GM18508 (cell line): ENCODE results near the gene FBXO42.

Experiments used
- ATAC-seq: cut with Tn5 transposase; IDR thresholded peaks from one replicate; pipeline ENCODE4 v1.9.1; 2021; ENCODE audit warnings: moderate number of reproducible peaks; ENCODE audit not compliant: insufficient read depth, unreplicated experiment

Gene FBXO42

GRCh38 chr1:16334655-16335340 is 17.5 kb downstream of the FBXO42 start:
- ATAC-seq = no peak

GRCh38 chr1:16326833-16327404 is 25.4 kb downstream of the FBXO42 start:
- ATAC-seq = no peak

GRCh38 chr1:16324456-16324890 is 27.8 kb downstream of the FBXO42 start:
- ATAC-seq = no peak

DNA sequence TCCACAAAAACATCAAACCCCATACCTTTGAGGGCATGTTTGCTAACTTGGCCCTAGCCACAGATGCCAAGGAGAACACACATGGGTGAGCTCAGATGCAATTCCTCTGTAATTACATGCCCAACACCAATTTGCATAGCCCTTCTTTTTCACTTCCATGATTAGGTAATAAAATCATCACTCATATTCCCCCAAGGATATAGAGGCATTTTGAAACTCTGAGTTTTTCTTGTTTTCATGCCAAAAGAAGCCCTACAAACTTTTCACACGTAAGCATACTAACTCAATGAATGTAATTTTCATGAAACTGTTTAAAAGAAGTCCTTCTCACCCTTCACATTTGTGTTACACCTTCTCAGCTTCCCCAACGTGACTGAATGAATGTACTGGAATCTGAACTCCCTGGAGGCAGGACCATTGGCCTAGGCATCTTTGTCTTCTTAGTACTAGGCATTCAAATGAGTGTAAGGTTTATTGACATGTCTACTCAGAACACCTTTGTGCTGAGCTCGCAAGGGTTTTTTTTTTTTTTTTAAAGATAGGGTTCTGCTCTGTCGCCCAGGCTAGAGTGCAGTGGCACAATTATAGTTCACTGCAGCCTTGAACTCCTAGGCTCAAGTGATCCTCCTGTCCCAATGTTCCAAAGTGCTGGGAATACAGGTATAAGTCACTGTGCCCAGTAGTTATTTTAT is 31.0 kb downstream of the FBXO42 start:
- no peak for ATAC-seq

DNA sequence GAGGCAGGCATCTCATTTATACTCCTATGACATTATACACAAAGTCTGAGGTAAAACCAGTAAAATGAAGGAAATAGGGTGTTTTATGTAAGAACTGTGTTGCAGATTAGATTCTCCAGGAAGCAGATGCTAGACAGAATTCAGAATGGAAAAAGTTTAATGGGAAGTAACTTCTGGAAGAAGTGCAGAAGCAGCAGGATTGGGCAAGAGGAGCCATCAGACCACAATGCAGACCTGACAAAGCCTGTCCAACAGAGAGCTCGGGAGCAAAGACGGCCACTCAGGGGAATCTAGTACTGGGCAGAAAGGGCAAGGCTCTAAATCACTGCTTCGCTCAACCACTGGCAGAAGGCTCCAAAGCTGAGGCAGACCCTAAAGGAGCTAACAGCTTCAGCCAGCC is 33.7 kb downstream of the FBXO42 start:
- ATAC-seq = no peak

- no peak for ATAC-seq
These were observed 36.8 kb downstream of the FBXO42 start for GRCh38 chr1:16315437-16315836.

GRCh38 chr1:16307222-16307621 is 45.1 kb downstream of the FBXO42 start:
- no peak for ATAC-seq

- no peak for ATAC-seq
These were observed 49.3 kb downstream of the FBXO42 start for GRCh38 chr1:16302709-16303627.

- ATAC-seq = no peak
These were observed 51.8 kb downstream of the FBXO42 start for GRCh38 chr1:16300436-16300835.

DNA sequence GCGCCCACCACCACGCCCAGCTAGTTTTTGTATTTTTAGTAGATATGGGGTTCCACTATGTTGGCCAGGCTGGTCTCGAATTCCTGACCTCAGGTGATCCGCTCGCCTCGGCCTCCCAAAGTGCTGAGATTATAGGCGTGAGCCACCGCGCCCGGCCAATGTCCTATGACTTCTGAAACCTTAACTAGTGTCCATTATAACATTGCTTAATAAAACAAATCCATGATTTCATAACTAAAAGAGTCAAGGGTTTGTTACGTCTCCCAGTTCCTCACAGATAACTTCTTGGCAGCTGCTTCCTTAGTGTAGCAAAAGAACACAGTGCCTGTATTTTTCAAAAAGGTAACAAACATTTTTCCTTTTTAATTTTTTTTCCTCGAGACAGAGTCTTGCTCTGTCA is 53.6 kb downstream of the FBXO42 start:
- ATAC-seq = no peak

GRCh38 chr1:16296643-16297042 is 55.6 kb downstream of the FBXO42 start:
- ATAC-seq = no peak

DNA sequence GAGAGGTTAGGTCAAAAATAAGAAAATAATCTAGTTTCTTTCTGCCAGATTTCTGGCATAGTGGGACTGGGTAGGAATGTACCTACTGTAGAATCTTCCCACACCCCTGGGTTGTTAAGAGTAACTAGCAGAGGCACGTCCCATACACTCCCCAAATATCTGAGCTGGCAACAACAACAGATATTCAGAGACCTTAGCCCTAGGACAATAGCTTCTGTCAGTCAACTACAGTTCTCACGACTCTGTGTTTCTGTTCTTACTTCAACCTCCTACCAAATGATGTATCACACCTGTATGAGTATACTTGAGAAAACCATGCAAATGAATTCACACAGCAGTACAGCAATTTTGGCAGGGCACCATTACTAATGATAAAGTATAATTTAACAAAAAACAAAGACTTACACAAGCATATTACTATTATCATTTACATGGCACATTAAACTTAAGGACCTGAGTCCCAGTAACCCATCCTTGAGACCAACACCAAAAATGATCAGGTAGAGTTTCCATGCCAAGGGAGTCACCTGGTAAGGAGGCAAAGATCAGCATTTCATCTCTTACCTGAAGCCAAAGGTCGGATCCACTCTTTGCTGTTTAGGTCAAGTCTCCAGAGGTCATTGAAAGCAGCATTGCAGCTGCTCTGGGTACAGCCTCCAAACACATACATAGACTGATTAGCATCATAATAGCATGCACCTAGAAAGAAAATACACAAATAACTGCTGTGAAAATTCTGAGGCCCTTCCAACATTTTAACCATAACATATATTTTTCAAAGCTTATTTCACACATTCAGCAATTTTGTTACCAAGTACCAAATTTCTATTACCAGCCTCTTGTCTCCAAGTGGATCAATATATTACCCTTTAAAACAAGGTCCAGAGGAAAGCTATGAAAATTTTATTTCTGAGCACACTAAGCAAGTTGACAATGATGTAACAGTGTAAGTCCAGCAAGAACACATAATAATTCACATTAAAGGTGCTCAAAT is 57.8 kb downstream of the FBXO42 start:
- no peak for ATAC-seq

DNA sequence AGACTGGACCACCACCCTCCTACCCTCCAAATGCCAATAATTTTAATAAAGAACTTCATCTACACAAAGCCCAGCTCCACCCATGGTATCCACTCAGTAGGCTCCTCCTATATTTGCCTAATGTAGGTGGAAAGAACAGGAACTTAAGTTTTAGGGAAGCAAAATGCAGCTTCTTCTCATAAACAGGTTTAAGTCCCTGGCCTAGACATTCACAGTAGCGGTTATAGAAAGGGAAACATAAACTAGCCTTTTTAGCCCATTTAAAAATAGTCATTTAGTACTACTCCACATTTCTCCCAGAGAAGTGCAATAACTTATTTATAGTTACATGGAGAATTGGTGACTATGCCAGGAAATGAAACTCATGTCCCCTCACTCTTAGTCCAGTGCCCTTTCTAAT is 58.7 kb downstream of the FBXO42 start:
- ATAC-seq = no peak

DNA sequence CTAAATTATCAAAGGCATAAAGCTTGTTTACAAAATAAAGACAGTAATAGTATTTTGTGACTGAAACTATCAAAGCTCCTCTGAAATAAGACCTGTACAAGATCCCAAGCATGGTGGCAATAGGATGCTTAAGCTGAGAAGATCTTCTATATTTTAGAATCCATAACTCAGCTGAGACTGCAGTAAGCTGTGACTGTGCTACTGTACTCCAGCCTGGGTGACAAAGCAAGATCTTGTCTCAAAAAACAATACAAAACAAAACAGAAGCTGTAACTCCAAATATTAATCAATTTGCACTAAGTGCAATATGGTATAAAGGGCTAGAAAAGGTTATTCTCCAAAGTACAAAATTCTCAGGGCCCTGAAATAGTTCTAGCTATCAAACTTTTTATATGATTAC is 59.5 kb downstream of the FBXO42 start:
- ATAC-seq = no peak

- ATAC-seq = no peak
These were observed 62.3 kb downstream of the FBXO42 start for GRCh38 chr1:16289959-16290358.

DNA sequence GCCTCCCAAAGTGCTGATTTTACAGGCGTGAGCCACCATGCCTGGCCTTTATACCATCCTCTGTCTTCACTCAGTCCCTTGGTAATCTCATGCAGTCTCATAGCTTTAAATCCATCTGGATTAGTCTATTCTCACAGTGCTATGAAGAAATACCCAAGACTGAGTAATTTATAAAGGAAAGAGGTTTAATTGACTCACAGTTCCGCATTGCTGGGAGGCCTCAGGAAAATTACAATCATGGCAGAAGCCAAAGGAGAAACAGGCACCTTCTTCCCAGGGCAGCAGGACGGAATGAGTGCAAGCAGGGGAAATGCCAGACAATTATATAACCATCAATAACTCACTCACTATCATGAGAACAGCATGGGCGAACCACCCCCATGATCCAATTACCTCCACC is 66.2 kb downstream of the FBXO42 start:
- ATAC-seq = no peak

DNA sequence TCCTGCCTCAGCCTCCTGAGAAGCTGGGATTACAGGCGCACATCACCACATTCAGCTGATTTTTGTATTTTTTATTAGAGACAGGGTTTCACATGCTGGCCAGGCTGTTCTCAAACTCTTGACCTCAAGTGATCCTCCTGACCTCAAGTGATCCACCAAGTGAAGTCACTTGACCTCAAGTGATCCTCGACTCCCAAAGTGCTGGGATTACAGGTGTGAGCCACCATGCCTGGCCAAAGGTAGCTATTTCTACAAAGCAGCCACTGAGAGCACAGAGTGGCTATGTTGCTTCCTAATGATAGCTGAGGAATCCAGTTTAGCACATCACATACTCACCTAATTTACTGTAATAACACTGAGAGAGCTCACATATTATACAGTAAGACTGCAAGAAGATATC is 70.5 kb downstream of the FBXO42 start:
- no peak for ATAC-seq

DNA sequence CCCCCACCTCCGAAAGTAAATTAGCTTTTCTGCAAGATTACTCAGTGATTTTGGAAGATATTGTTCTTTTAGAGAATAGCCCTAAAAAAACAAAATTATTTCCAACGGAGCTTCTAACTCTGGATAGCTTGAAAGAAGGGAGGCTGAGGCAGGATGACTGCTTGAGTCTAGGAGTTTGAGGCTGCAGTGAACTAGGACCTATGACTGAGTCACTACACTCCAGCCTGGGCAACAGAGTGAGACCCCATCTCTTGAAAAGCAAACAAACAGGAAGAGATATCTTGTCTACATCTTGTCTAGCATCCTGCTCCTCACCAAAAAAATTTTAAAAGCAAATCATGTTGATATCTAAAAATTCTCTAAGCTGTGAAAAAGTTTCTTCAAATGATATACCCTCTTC is 73.1 kb downstream of the FBXO42 start:
- ATAC-seq = no peak

DNA sequence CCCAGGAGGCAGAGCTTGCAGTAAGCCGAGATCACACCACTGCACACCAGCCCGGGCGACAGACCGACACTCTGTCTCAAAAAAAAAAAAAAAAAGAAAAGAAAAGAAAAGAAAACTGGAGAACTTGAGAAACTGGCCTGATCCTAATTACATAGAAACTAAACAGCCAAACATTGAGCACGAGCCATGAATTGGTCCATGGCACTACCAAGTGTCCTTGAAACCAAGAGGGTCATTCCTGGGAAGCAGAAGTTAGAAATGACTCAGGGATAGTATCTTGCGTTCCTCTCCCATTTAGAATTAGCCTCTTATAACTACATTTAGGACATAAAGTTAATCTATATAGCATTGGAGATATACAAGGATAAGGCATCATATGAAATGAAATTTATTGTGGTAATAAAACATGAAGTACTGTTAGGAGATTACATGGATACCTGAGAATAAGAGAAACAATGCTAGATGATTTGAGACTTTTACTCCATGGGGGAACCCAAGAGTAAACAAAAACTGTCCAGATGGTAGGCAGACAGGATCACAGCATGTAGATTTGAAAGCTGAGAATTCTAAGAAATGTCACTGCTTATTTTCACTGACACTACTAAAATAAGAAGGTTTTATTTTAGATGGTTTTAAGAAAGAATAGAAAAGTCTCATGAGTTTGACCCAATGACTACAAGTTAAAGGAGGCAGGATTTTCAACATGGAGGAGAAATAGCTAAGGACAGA is 75.8 kb downstream of the FBXO42 start:
- no peak for ATAC-seq
